HepG2 (cell line): Measurements from ENCODE around the gene WDR45B. TPM values are rescaled to one million over a fixed set of nuclear protein-coding genes. Genes with fewer than 3 reads are reported as not detected.

Source experiments
- AGO2 ChIP-seq: fragments of 200-400 bp; formaldehyde crosslinking; optimal IDR thresholded peaks from 2 replicates; pipeline ENCODE3; 2017; ENCODE audit warnings: mild to moderate bottlenecking, low read depth, low read length, moderate library complexity
- BCL3 ChIP-seq: sonication (generic); formaldehyde crosslinking; IDR thresholded peaks from 2 replicates; pipeline ENCODE4 v1.5.1; 2020; ENCODE audit warnings: mild to moderate bottlenecking, missing genetic modification reagents, moderate library complexity
- CBX1 ChIP-seq: IDR thresholded peaks from one replicate; pipeline ENCODE4 v1.6.1; 2016; ENCODE audit warnings: antibody characterized with exemption, low read depth
- HHEX ChIP-seq: IDR thresholded peaks from 2 replicates; pipeline ENCODE4 v1.6.1; 2016; ENCODE audit warnings: control low read depth
- PHF8 ChIP-seq: sonication (generic); formaldehyde crosslinking; IDR thresholded peaks from 2 replicates; pipeline ENCODE4 v1.5.0; 2020; ENCODE audit warnings: missing genetic modification reagents
- PPARG ChIP-seq: conservative IDR thresholded peaks from 2 replicates; pipeline ENCODE4 v1.6.1; 2016; ENCODE audit warnings: missing biosample characterization, missing genetic modification reagents
- TOPORS ChIP-seq: sonication (generic); formaldehyde crosslinking; IDR thresholded peaks from 2 replicates; pipeline ENCODE4 v1.8.0; 2023; ENCODE audit warnings: mild to moderate bottlenecking, missing genetic modification reagents
- TRIM24 ChIP-seq: sonication (generic); formaldehyde crosslinking; IDR thresholded peaks from 2 replicates; pipeline ENCODE4 v1.8.0; 2022; ENCODE audit warnings: mild to moderate bottlenecking, missing genetic modification reagents
- YEATS2 ChIP-seq: sonication (generic); formaldehyde crosslinking; IDR thresholded peaks from 2 replicates; pipeline ENCODE4 v1.4.0; 2020; ENCODE audit warnings: missing genetic modification reagents, borderline replicate concordance
- ZNF207 ChIP-seq: fragments of 450-650 bp; IDR thresholded peaks from 2 replicates; pipeline ENCODE4 v1.6.1; 2016; ENCODE audit warnings: antibody characterized with exemption, borderline replicate concordance
- ZNF496 ChIP-seq: sonication (generic); formaldehyde crosslinking; IDR thresholded peaks from 2 replicates; pipeline ENCODE4 v1.8.1; 2023; ENCODE audit warnings: mild to moderate bottlenecking, moderate library complexity, missing genetic modification reagents; ENCODE audit not compliant: insufficient replicate concordance
- ZNF609 ChIP-seq: sonication (generic); formaldehyde crosslinking; IDR thresholded peaks from 2 replicates; pipeline ENCODE4 v1.4.0; 2020; ENCODE audit warnings: mild to moderate bottlenecking, missing genetic modification reagents, borderline replicate concordance
- ZNF724P ChIP-seq: sonication (generic); formaldehyde crosslinking; IDR thresholded peaks from 2 replicates; pipeline ENCODE4 v1.8.0; 2022; ENCODE audit warnings: missing genetic modification reagents, borderline replicate concordance
- ZNF878 ChIP-seq: sonication (generic); formaldehyde crosslinking; IDR thresholded peaks from 2 replicates; pipeline ENCODE4 v1.8.1; 2023; ENCODE audit warnings: mild to moderate bottlenecking, missing genetic modification reagents, moderate library complexity
- ZSCAN21 ChIP-seq: sonication (generic); formaldehyde crosslinking; IDR thresholded peaks from 2 replicates; pipeline ENCODE4 v1.8.0; 2022; ENCODE audit warnings: mild to moderate bottlenecking, missing genetic modification reagents, moderate library complexity, borderline replicate concordance
- polyA plus RNA-seq, 8 experiments: library from polyadenylated mRNA; depleted of rRNA in 3 of 8; stranded (reverse) in 7 of 8; unstranded in 1 of 8; fragments of >200 nt; fragmentation: Illumina TruSeq in 4 of 8; extraction: Trizol in 4 of 8; gene quantifications; 2 replicates each; pipeline versions ENCODE4 v1.2.1 to v1.2.3, GENCODE V29; 2011 to 2016; ENCODE audit warnings: low read depth in 4 of 8, missing spikeins in 1 of 8, mixed read lengths in 1 of 8; ENCODE audit not compliant: insufficient read depth in 1 of 8
- total RNA-seq, 5 experiments: library from RNA; depleted of rRNA; stranded (reverse); fragments of >200 nt; fragmentation: Illumina TruSeq; extraction: Trizol; gene quantifications; 2 replicates each; pipeline ENCODE4 v1.2.3, GENCODE V29; 2016; ENCODE audit warnings: low read depth in 1 of 5
- TF ChIP-seq, protein P1 (sequence below), 2 experiments: sonication (generic) in 1 of 2; formaldehyde crosslinking in 1 of 2; IDR thresholded peaks; 2 replicates each; pipeline versions ENCODE4 v1.6.1 to v1.9.0; 2014 to 2022; ENCODE audit warnings: antibody characterized with exemption in 1 of 2, borderline replicate concordance in 1 of 2, inconsistent platforms in 1 of 2, low read depth in 1 of 2, missing genetic modification reagents in 1 of 2

The WDR45B gene
- total and polyA plus RNA-seq, 2 of the 13 experiments (the other 11 are each of a cell fraction or from before 2014, with no cell fraction given) = 86.2 to 155 TPM

DNA sequence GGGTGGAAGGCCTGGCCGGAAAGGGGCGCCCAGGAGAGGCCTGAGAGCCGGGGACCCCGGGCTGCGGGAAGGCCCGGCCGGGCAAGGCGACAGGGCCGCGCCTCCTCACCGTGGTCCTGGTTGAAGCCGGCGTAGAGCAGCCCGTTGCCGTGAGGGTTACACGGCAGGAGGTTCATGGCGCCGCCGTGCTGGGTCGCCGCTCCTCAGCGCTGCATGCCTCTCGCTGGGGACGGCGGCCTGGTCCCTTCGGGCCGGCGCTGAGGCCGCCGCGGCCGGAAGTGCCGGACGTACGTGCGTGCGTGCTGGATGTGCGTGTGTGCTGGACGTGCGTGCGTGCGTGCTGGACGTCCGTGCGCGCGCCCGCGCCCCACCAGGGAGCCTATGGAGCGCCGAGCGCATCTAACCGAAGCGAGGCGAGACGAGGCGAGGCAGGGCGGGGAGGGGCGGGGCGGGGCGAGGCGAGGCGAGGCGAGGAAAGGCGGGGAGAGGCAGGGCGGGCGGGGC is at the start of gene WDR45B (continued):
- TF ChIP-seq, protein P1, sequence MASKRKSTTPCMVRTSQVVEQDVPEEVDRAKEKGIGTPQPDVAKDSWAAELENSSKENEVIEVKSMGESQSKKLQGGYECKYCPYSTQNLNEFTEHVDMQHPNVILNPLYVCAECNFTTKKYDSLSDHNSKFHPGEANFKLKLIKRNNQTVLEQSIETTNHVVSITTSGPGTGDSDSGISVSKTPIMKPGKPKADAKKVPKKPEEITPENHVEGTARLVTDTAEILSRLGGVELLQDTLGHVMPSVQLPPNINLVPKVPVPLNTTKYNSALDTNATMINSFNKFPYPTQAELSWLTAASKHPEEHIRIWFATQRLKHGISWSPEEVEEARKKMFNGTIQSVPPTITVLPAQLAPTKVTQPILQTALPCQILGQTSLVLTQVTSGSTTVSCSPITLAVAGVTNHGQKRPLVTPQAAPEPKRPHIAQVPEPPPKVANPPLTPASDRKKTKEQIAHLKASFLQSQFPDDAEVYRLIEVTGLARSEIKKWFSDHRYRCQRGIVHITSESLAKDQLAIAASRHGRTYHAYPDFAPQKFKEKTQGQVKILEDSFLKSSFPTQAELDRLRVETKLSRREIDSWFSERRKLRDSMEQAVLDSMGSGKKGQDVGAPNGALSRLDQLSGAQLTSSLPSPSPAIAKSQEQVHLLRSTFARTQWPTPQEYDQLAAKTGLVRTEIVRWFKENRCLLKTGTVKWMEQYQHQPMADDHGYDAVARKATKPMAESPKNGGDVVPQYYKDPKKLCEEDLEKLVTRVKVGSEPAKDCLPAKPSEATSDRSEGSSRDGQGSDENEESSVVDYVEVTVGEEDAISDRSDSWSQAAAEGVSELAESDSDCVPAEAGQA (IDR thresholded peaks at IDR 0.05; ENCODE audit: low read depth) = 0 out of 2 replicates have a peak, but pooled peaks have one; percentile 75
- TF ChIP-seq, protein P1 (CRISPR knock-in tag; IDR thresholded peaks at IDR 0.05; ENCODE audit: borderline replicate concordance) = peak; percentile 28; the same call in 1 of the 2 replicates
- TF ChIP-seq ZSCAN21 (CRISPR knock-in tag) (peak; percentile 75; the same call in 1 of the 2 replicates), TOPORS (CRISPR knock-in tag) (no peak), ZNF496 (CRISPR knock-in tag) (no peak), TRIM24 (CRISPR knock-in tag) (no peak), ZNF878 (CRISPR knock-in tag) (no peak), ZNF724P (peak; percentile 82; the same call in 1 of the 2 replicates), YEATS2 (CRISPR knock-in tag) (peak; percentile 96), HHEX (CRISPR knock-in tag) (no peak), ZNF609 (CRISPR knock-in tag) (peak; percentile 57), ZNF207 (no peak), CBX1 (peak; percentile 16), BCL3 (CRISPR knock-in tag) (peak; percentile 92), PHF8 (peak; percentile 99), PPARG (no peak; the same call in 1 of the 2 replicates), AGO2 (no peak)
